H1 (cell line): ENCODE results near the gene TYK2. TPM values are rescaled to one million over a fixed set of nuclear protein-coding genes. Genes with fewer than 3 reads are reported as not detected.
A peak's percentile ranks its signal among the peaks of the same experiment; 100 is the strongest.

Experiments
- ATF3 ChIP-seq: IDR thresholded peaks from 2 replicates; pipeline ENCODE4 v1.6.1; 2011; ENCODE audit warnings: low read depth, mild to moderate bottlenecking, low read length; ENCODE audit not compliant: insufficient read depth
- BACH1 ChIP-seq: IDR thresholded peaks from 2 replicates; pipeline ENCODE4 v1.6.1; 2012; ENCODE audit warnings: low read length, improper control_type of control experiment
- BCL11A ChIP-seq, 2 experiments: IDR thresholded peaks; one replicate each; pipeline ENCODE4 v1.6.1; 2011; ENCODE audit warnings: low read depth in 2 of 2, low read length in 2 of 2, mild to moderate bottlenecking in 2 of 2
- BRCA1 ChIP-seq: IDR thresholded peaks from 2 replicates; pipeline ENCODE4 v1.6.1; 2012; ENCODE audit warnings: low read depth, low read length, improper control_type of control experiment
- CBX8 ChIP-seq: fragments of 300-800, 300-1000 bp; sonication (generic); IDR thresholded peaks from 2 replicates; pipeline ENCODE4 v1.7.1; 2016; ENCODE audit warnings: low read depth, low read length, borderline replicate concordance
- E2F6 ChIP-seq: IDR thresholded peaks from 2 replicates; pipeline ENCODE4 v1.6.1; 2012; ENCODE audit warnings: inconsistent platforms
- EGR1 ChIP-seq: IDR thresholded peaks from 2 replicates; pipeline ENCODE4 v1.6.1; 2011; ENCODE audit warnings: low read depth, low read length, borderline replicate concordance
- EP300 ChIP-seq, 2 experiments: IDR thresholded peaks; 1 replicate in 1 of 2; 2 replicates in 1 of 2; pipeline ENCODE4 v1.6.1; 2011 to 2012; ENCODE audit warnings: low read depth in 2 of 2, low read length in 2 of 2, mild to moderate bottlenecking in 2 of 2, borderline replicate concordance in 1 of 2, inconsistent platforms in 1 of 2, moderate library complexity in 1 of 2
- FOSL1 ChIP-seq: IDR thresholded peaks from 2 replicates; pipeline ENCODE4 v1.6.1; 2011; ENCODE audit warnings: mild to moderate bottlenecking, low read depth, low read length, moderate library complexity; ENCODE audit not compliant: insufficient read depth
- GABPA ChIP-seq: IDR thresholded peaks from 2 replicates; pipeline ENCODE4 v1.6.1; 2011; ENCODE audit warnings: mild to moderate bottlenecking, low read length, moderate library complexity, borderline replicate concordance; ENCODE audit not compliant: insufficient read depth
- JUND ChIP-seq: IDR thresholded peaks from 2 replicates; pipeline ENCODE4 v1.6.1; 2011; ENCODE audit warnings: mild to moderate bottlenecking, improper control_type of control experiment, low read length
- POLR2A ChIP-seq, 2 experiments: IDR thresholded peaks; 1 replicate in 1 of 2; 2 replicates in 1 of 2; pipeline ENCODE4 v1.6.1; 2011; ENCODE audit warnings: low read depth in 2 of 2, low read length in 2 of 2, mild to moderate bottlenecking in 2 of 2; ENCODE audit errors: control extremely low read depth in 1 of 2
- POU5F1 ChIP-seq: IDR thresholded peaks from 2 replicates; pipeline ENCODE4 v1.6.1; 2011; ENCODE audit warnings: low read depth, mild to moderate bottlenecking, low read length, moderate library complexity
- RAD21 ChIP-seq, 2 experiments: IDR thresholded peaks in 1 of 2; conservative IDR thresholded peaks in 1 of 2; 2 replicates each; pipeline ENCODE4 v1.6.1; 2011; ENCODE audit warnings: low read depth in 2 of 2, low read length in 2 of 2, improper control_type of control experiment in 1 of 2, inconsistent platforms in 1 of 2, mild to moderate bottlenecking in 1 of 2, moderate library complexity in 1 of 2
- SIN3A ChIP-seq, 2 experiments: IDR thresholded peaks in 1 of 2; conservative IDR thresholded peaks in 1 of 2; 2 replicates each; pipeline ENCODE4 v1.6.1; 2011 to 2012; ENCODE audit warnings: low read length in 2 of 2, improper control_type of control experiment in 1 of 2, low read depth in 1 of 2, mild to moderate bottlenecking in 1 of 2
- SIRT6 ChIP-seq: IDR thresholded peaks from one replicate; pipeline ENCODE4 v1.7.1; 2012; ENCODE audit warnings: low read length, inconsistent platforms
- SP2 ChIP-seq: IDR thresholded peaks from 2 replicates; pipeline ENCODE4 v1.6.1; 2012; ENCODE audit warnings: mild to moderate bottlenecking, low read length, inconsistent platforms
- SP4 ChIP-seq: IDR thresholded peaks from 2 replicates; pipeline ENCODE4 v1.6.1; 2012; ENCODE audit warnings: low read length, inconsistent platforms
- TAF1 ChIP-seq: IDR thresholded peaks from 2 replicates; pipeline ENCODE4 v1.6.1; 2011; ENCODE audit warnings: mild to moderate bottlenecking, low read depth, low read length
- TAF7 ChIP-seq: optimal IDR thresholded peaks from 2 replicates; pipeline ENCODE3; 2011; ENCODE audit warnings: low read depth, mild to moderate bottlenecking, inconsistent platforms, low read length, moderate library complexity, borderline replicate concordance
- YY1 ChIP-seq: IDR thresholded peaks from 2 replicates; pipeline ENCODE4 v1.6.1; 2011; ENCODE audit warnings: low read depth, mild to moderate bottlenecking, low read length
- ZNF274 ChIP-seq: IDR thresholded peaks from 2 replicates; pipeline ENCODE4 v1.7.0; 2012; ENCODE audit warnings: low read length, borderline replicate concordance; ENCODE audit errors: extremely low read depth
- polyA plus RNA-seq, 7 experiments: library from polyadenylated mRNA; depleted of rRNA in 3 of 7; stranded (reverse) in 5 of 7; unstranded in 2 of 7; fragments of >200 nt in 5 of 7; fragments of 200-250 nt in 2 of 7; gene quantifications; 1 replicate in 5 of 7; 2 replicates in 1 of 7; 4 replicates in 1 of 7; pipeline versions ENCODE4 v1.2.1 to v1.2.3, GENCODE V29; 2011 to 2013; ENCODE audit warnings: missing spikeins in 2 of 7, mixed read lengths in 2 of 7
- total RNA-seq: library from RNA; stranded (reverse); fragmentation: NEBNext Ultra II Directional; extraction: Animal tissue kit (Norgen Biotek cat#: 25700); gene quantifications from 2 replicates; pipeline ENCODE4 v1.2.1, GENCODE V29; 2021

The TYK2 gene
- total and polyA plus RNA-seq, 2 of the 8 experiments (the other 6 are each of a cell fraction or from before 2014, with no cell fraction given), result 32.1 to 40.8 TPM

GRCh38 chr19:10332965-10333757 is 47.2 kb downstream of the TYK2 start, which contains the start of gene RAVER1 (continued):
- peak; percentile 82 for TF ChIP-seq TAF7
- TF ChIP-seq CBX8, result no peak
- TF ChIP-seq POU5F1, result no peak
- peak in 1 of 2 experiments; percentile 50; a peak in 1 of 4 replicates for TF ChIP-seq SIN3A (conservative IDR thresholded peaks at IDR 0.05 in 1 of 2, IDR thresholded peaks at IDR 0.05 in 1 of 2; ENCODE audit: low read depth in 1 of 2, low read length in 2 of 2)
- TF ChIP-seq SP2, result no peak
- TF ChIP-seq SIRT6, result no peak
- no peak for TF ChIP-seq RAD21 (IDR thresholded peaks at IDR 0.05 in 1 of 2, conservative IDR thresholded peaks at IDR 0.05 in 1 of 2; ENCODE audit: low read depth in 2 of 2, low read length in 2 of 2)
- no peak for TF ChIP-seq GABPA
- TF ChIP-seq POLR2A (IDR thresholded peaks at IDR 0.05; ENCODE audit: control extremely low read depth in 1 of 2, low read depth in 2 of 2, low read length in 2 of 2), result peak in 1 of 2 experiments; percentile 78; a peak in 1 of 3 replicates
- TF ChIP-seq ATF3, result no peak
- peak; percentile 66 for TF ChIP-seq JUND
- TF ChIP-seq E2F6, result 0 out of 2 replicates have a peak, but pooled peaks have one; percentile 15
- peak; percentile 88 for TF ChIP-seq TAF1
- no peak for TF ChIP-seq ZNF274
- TF ChIP-seq EGR1, result no peak
- no peak for TF ChIP-seq FOSL1
- no peak for TF ChIP-seq BRCA1
- peak in 1 of 2 experiments; percentile 90; a peak in 2 of 3 replicates for TF ChIP-seq EP300 (IDR thresholded peaks at IDR 0.05; ENCODE audit: borderline replicate concordance in 1 of 2, low read depth in 2 of 2, low read length in 2 of 2)
- TF ChIP-seq BACH1, result peak; percentile 19; the same call in 1 of the 2 replicates
- no peak for TF ChIP-seq SP4
- peak; percentile 96 for TF ChIP-seq YY1
- TF ChIP-seq BCL11A (IDR thresholded peaks at IDR 0.05; ENCODE audit: low read depth in 2 of 2, low read length in 2 of 2), result no peak
